Measurements from ENCODE around the gene KIRREL1.

DNA sequence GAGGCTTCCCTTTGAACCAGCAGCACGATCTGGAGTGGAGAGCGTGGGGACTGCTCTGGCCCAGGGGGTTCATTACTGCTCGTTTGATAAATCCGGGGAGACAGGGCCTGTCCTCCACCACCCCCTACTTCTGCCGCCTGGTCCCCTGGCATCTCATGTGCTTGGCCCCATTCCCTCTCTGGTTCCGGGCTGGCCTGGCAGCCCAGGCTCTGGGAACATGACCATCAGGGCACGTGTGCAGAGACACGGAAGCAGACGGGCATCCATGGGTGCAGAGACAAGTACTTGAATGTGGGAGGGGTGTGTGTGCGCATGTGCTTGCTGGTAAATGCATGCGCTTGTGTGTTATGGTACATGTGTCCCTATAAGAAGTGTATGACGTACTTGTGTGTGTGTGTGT, 75.5 kb downstream of the KIRREL1 start:
- TF ChIP-seq POLR2A (IDR thresholded peaks at IDR 0.05) (no peak), POLR2AphosphoS5 (IDR thresholded peaks at IDR 0.05; ENCODE audit: insufficient read depth in 1 of 2, low read depth in 1 of 2) (no peak)
- TF ChIP-seq, protein P1, sequence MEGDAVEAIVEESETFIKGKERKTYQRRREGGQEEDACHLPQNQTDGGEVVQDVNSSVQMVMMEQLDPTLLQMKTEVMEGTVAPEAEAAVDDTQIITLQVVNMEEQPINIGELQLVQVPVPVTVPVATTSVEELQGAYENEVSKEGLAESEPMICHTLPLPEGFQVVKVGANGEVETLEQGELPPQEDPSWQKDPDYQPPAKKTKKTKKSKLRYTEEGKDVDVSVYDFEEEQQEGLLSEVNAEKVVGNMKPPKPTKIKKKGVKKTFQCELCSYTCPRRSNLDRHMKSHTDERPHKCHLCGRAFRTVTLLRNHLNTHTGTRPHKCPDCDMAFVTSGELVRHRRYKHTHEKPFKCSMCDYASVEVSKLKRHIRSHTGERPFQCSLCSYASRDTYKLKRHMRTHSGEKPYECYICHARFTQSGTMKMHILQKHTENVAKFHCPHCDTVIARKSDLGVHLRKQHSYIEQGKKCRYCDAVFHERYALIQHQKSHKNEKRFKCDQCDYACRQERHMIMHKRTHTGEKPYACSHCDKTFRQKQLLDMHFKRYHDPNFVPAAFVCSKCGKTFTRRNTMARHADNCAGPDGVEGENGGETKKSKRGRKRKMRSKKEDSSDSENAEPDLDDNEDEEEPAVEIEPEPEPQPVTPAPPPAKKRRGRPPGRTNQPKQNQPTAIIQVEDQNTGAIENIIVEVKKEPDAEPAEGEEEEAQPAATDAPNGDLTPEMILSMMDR (IDR thresholded peaks at IDR 0.05), result no peak
